ENCODE measurements around the gene NSUN6. TPM values are rescaled to one million over a fixed set of nuclear protein-coding genes. Genes with fewer than 3 reads are reported as not detected.
A peak's percentile ranks its signal among the peaks of the same experiment; 100 is the strongest.
"Not testable (repeated sequence)": the region's sequence is repeated elsewhere in the genome, so short reads cannot be mapped to it uniquely, and the experiment has no call there.

The NSUN6 gene
- total and polyA plus RNA-seq, 2 experiments from 2014 or later = 4.1 to 5.4 TPM

DNA sequence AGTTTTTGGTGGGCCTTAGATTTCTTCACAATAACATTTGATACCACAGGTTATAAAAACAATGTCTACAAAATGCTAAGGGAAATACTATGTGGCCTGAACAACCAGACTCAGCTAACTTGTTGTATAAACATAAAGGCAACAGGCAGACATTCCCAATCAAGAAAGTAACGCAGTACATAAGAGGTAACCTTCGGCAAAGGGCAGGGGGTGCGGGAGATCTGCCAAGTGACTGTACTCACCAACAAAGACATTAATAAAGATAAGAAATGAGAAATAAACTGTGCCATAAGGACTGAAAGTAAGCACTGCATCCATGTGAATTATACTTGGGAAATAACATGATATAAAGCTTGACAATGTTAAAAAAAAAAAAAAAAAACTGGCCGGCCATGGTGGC is 15.4 kb downstream of the NSUN6 start:
- in situ Hi-C loops (cut with MboI) = no loop called here
- no peaks in the 10 kb centered on the region for H3K27me3 ChIP-seq (replicated peaks; ENCODE audit: insufficient read depth)
- no peaks in the 10 kb centered on the region for H3K9me2 ChIP-seq (ENCODE audit: insufficient read depth)

DNA sequence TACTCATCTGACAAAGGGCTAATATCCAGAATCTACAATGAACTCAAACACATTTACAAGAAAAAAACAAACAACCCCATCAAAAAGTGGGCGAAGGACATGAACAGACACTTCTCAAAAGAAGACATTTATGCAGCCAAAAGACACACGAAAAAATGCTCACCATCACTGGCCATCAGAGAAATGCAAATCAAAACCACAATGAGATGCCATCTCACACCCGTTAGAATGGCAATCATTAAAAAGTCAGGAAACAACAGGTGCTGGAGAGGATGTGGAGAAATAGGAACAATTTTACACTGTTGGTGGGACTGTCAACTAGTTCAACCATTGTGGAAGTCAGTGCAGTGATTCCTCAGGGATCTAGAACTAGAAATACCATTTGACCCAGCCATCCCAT is 18.9 kb downstream of the NSUN6 start:
- H4K20me1 ChIP-seq (ENCODE audit: insufficient read depth); H3K9ac ChIP-seq; H2AFZ ChIP-seq; H3K9me3 ChIP-seq (ENCODE audit: low read depth); in situ Hi-C loops (cut with MboI); H3K36me3 ChIP-seq (ENCODE audit: low read depth); H3F3A ChIP-seq (ENCODE audit: insufficient read depth); H3K9me2 ChIP-seq (ENCODE audit: insufficient read depth); DNase-seq; H3K27me3 ChIP-seq (replicated peaks; ENCODE audit: insufficient read depth); H3K4me1 ChIP-seq (ENCODE audit: insufficient read depth); H3K4me2 ChIP-seq (ENCODE audit: unreplicated experiment); H3K4me3 ChIP-seq; H3K79me2 ChIP-seq (ENCODE audit: insufficient read depth); H3K27ac ChIP-seq: not testable (repeated sequence)
- WGBS, 2 experiments (ENCODE audit: low coverage in 1 of 2, low lambda C conversion rate in 2 of 2, missing lambda C conversion rate in 2 of 2) = 86 to 87% methylated on average over 2 to 3 of the region's 3 CpGs

More for the DNA sequence above, 15.4 kb downstream of the NSUN6 start:
- no peak overlapping the region for H3K4me3 ChIP-seq
- TF ChIP-seq EZH2phosphoT487 (IDR thresholded peaks at IDR 0.05; ENCODE audit: insufficient read depth, low read depth) (no peak), EZH2 (IDR thresholded peaks at IDR 0.05; ENCODE audit: insufficient read depth, poor library complexity, severe bottlenecking) (no peak)
- no peaks in the 10 kb centered on the region for H3K4me1 ChIP-seq (ENCODE audit: insufficient read depth)
- H3K79me2 ChIP-seq (ENCODE audit: insufficient read depth) = no peaks in the 10 kb centered on the region
- no peak overlapping the region for H3K27ac ChIP-seq
- no peak for DNase-seq
- no peak overlapping the region for H2AFZ ChIP-seq
- H3F3A ChIP-seq (ENCODE audit: insufficient read depth) = no peaks in the 10 kb centered on the region
- H4K20me1 ChIP-seq (ENCODE audit: insufficient read depth) = no peaks in the 10 kb centered on the region
- no peak overlapping the region for H3K4me2 ChIP-seq (ENCODE audit: unreplicated experiment)
- no peaks in the 10 kb centered on the region for H3K9me3 ChIP-seq (ENCODE audit: low read depth)
- H3K36me3 ChIP-seq (ENCODE audit: low read depth) = no peaks in the 10 kb centered on the region
- H3K9ac ChIP-seq = no peak overlapping the region
- WGBS, 2 experiments (ENCODE audit: low coverage in 1 of 2, low lambda C conversion rate in 2 of 2, missing lambda C conversion rate in 2 of 2) = 95 to 98% methylated on average over 4 of the region's 4 CpGs

DNA sequence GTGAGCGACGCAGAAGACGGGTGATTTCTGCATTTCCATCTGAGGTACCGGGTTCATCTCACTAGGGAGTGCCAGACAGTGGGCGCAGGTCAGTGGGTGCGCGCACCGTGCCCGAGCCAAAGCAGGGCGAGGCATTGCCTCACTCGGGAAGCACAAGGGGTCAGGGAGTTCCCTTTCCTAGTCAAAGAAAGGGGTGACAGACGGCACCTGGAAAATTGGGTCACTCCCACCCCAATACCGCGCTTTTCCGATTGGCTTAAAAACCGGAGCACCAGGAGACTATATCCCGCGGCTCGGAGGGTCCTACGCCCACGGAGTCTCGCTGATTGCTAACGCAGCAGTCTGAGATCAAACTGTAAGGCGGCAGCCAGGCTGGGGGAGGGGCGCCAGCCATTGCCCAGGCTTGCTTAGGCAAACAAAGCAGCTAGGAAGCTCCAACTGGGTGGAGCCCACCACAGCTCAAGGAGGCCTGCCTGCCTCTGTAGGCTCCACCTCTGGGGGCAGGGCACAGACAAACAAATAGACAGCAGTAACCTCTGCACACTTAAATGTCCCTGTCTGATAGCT is 23.9 kb downstream of the NSUN6 start:
- peak; percentile 58 for DNase-seq
- H3K27me3 ChIP-seq (replicated peaks; ENCODE audit: insufficient read depth); H3K79me2 ChIP-seq (ENCODE audit: insufficient read depth); H3K9me2 ChIP-seq (ENCODE audit: insufficient read depth); H3K9me3 ChIP-seq (ENCODE audit: low read depth); H3K36me3 ChIP-seq (ENCODE audit: low read depth); H4K20me1 ChIP-seq (ENCODE audit: insufficient read depth); in situ Hi-C loops (cut with MboI); H3F3A ChIP-seq (ENCODE audit: insufficient read depth): not testable (repeated sequence)
- Histone ChIP-seq H3K9ac (peak overlapping the region; percentile 89), H2AFZ (peak overlapping the region; percentile 94), H3K27ac (peak overlapping the region; percentile 49), H3K4me2 (ENCODE audit: unreplicated experiment) (peak overlapping the region; percentile 83), H3K4me1 (ENCODE audit: insufficient read depth) (peaks cover 17% of the 10 kb centered on the region), H3K4me3 (peak overlapping the region; percentile 86)
- WGBS, 2 experiments (ENCODE audit: low coverage in 1 of 2, low lambda C conversion rate in 2 of 2, missing lambda C conversion rate in 2 of 2) = 1 to 13% methylated on average over 22 to 25 of the region's 25 CpGs

DNA sequence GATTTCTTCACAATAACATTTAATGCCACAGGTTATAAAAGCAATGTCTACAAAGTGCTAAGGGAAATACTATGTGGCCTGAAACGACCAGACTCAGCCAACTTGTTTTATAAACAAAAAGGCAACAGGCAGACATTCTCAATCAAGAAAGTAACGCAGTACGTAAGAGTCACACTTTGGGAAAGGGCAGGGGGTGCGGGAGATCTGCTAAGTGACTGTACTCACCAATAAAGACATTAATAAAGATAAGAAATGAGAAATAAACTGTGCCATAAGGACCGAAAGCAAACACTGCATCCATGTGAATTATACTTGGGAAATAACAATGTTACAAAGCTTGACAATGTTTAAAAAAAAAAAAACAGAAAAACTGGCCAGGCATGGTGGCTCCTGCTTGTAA is 25.5 kb downstream of the NSUN6 start:
- H3K36me3 ChIP-seq (ENCODE audit: low read depth) = no peaks in the 10 kb centered on the region
- no peaks in the 10 kb centered on the region for H3K27me3 ChIP-seq (replicated peaks; ENCODE audit: insufficient read depth)
- 89 to 90% methylated on average over 5 of the region's 5 CpGs for WGBS, 2 experiments (ENCODE audit: low coverage in 1 of 2, low lambda C conversion rate in 2 of 2, missing lambda C conversion rate in 2 of 2)
- no peak overlapping the region for H3K27ac ChIP-seq
- H4K20me1 ChIP-seq (ENCODE audit: insufficient read depth) = no peaks in the 10 kb centered on the region
- H3K9me2 ChIP-seq (ENCODE audit: insufficient read depth) = no peaks in the 10 kb centered on the region
- peaks cover 5% of the 10 kb centered on the region; the same call in 1 of the 2 replicates for H3F3A ChIP-seq (ENCODE audit: insufficient read depth)
- TF ChIP-seq EZH2phosphoT487 (IDR thresholded peaks at IDR 0.05; ENCODE audit: insufficient read depth, low read depth) (no peak), EZH2 (IDR thresholded peaks at IDR 0.05; ENCODE audit: insufficient read depth, poor library complexity, severe bottlenecking) (no peak)
- no peaks in the 10 kb centered on the region for H3K79me2 ChIP-seq (ENCODE audit: insufficient read depth)
- DNase-seq = no peak
- H3K4me1 ChIP-seq (ENCODE audit: insufficient read depth) = peaks cover 17% of the 10 kb centered on the region
- no peak overlapping the region for H3K9ac ChIP-seq
- H2AFZ ChIP-seq = no peak overlapping the region
- no peaks in the 10 kb centered on the region for H3K9me3 ChIP-seq (ENCODE audit: low read depth)
- H3K4me2 ChIP-seq (ENCODE audit: unreplicated experiment) = no peak overlapping the region
- H3K4me3 ChIP-seq = no peak overlapping the region
- in situ Hi-C loops (cut with MboI) = no loop called here

DNA sequence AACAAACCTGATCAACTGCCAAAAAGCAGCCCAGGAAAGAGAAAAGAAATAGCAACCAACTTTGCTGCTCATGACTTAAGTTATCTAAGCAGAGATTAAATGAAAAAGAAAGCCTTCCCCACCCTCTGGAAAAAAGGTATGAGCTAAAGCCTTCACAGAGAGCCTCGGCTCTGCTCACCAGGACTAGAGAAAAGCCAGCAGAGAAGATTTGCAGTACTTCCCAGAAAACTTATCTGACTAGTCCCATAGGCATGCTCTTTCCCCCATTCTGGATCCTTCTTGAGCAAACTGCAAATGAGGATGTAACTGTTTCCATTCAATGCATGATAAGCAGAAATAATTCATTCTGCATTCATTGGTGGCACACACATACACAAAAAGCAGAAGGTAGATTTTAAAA is 27.7 kb downstream of the NSUN6 start:
- H3K4me1 ChIP-seq (ENCODE audit: insufficient read depth) = peaks cover 17% of the 10 kb centered on the region
- peak overlapping the region; percentile 41 for H3K27ac ChIP-seq
- H3K79me2 ChIP-seq (ENCODE audit: insufficient read depth); H4K20me1 ChIP-seq (ENCODE audit: insufficient read depth); in situ Hi-C loops (cut with MboI); H3K36me3 ChIP-seq (ENCODE audit: low read depth); H3K27me3 ChIP-seq (replicated peaks; ENCODE audit: insufficient read depth); H3K9me3 ChIP-seq (ENCODE audit: low read depth); H3K9me2 ChIP-seq (ENCODE audit: insufficient read depth); H3F3A ChIP-seq (ENCODE audit: insufficient read depth): not testable (repeated sequence)
- H3K4me2 ChIP-seq (ENCODE audit: unreplicated experiment) = peak overlapping the region; percentile 18
- WGBS, 2 experiments (ENCODE audit: low coverage in 1 of 2, low lambda C conversion rate in 2 of 2, missing lambda C conversion rate in 2 of 2) = 36 to 61% methylated on average over 1 of the region's 1 CpG
- peak overlapping the region; percentile 35 for H3K9ac ChIP-seq
- peak overlapping the region; percentile 5; the same call in 1 of the 2 replicates for H3K4me3 ChIP-seq
- peak; percentile 74 for DNase-seq
- peak overlapping the region; percentile 67 for H2AFZ ChIP-seq
